Ishikawa (cell line): ENCODE results near the gene ARSB.

ENCODE experiments used
- CEBPB ChIP-seq: IDR thresholded peaks from 2 replicates; pipeline ENCODE4 v1.6.1; 2012
- CREB1 ChIP-seq: IDR thresholded peaks from 2 replicates; pipeline ENCODE4 v1.6.1; 2012; ENCODE audit warnings: low read depth
- EGR1 ChIP-seq: IDR thresholded peaks from 2 replicates; pipeline ENCODE4 v1.6.1; 2012
- EP300 ChIP-seq: IDR thresholded peaks from 2 replicates; pipeline ENCODE4 v1.6.1; 2012; ENCODE audit warnings: borderline replicate concordance
- FOXM1 ChIP-seq: IDR thresholded peaks from 2 replicates; pipeline ENCODE4 v1.6.1; 2012; ENCODE audit warnings: low read depth, borderline replicate concordance
- NFIC ChIP-seq: IDR thresholded peaks from 2 replicates; pipeline ENCODE4 v1.6.1; 2012
- RAD21 ChIP-seq: IDR thresholded peaks from 2 replicates; pipeline ENCODE4 v1.6.1; 2012; ENCODE audit warnings: low read depth
- TAF1 ChIP-seq: IDR thresholded peaks from 2 replicates; pipeline ENCODE4 v1.6.1; 2012; ENCODE audit warnings: low read depth, mild to moderate bottlenecking
- TCF12 ChIP-seq: IDR thresholded peaks from 2 replicates; pipeline ENCODE4 v1.6.1; 2012; ENCODE audit warnings: low read depth
- TEAD4 ChIP-seq: IDR thresholded peaks from 2 replicates; pipeline ENCODE4 v1.6.1; 2012
- YY1 ChIP-seq: IDR thresholded peaks from 2 replicates; pipeline ENCODE4 v1.6.1; 2012; ENCODE audit warnings: low read depth
- ZBTB7A ChIP-seq: IDR thresholded peaks from 2 replicates; pipeline ENCODE4 v1.6.1; 2012; ENCODE audit warnings: low read depth
- TF ChIP-seq, protein P1 (sequence below): IDR thresholded peaks from 2 replicates; pipeline ENCODE4 v1.6.1; 2012; ENCODE audit warnings: low read depth, mild to moderate bottlenecking
- TF ChIP-seq, protein P2 (sequence below): IDR thresholded peaks from 2 replicates; pipeline ENCODE4 v1.6.1; 2012
- TF ChIP-seq, protein P3 (sequence below): IDR thresholded peaks from 2 replicates; pipeline ENCODE4 v1.6.1; 2012

ARSB gene

DNA sequence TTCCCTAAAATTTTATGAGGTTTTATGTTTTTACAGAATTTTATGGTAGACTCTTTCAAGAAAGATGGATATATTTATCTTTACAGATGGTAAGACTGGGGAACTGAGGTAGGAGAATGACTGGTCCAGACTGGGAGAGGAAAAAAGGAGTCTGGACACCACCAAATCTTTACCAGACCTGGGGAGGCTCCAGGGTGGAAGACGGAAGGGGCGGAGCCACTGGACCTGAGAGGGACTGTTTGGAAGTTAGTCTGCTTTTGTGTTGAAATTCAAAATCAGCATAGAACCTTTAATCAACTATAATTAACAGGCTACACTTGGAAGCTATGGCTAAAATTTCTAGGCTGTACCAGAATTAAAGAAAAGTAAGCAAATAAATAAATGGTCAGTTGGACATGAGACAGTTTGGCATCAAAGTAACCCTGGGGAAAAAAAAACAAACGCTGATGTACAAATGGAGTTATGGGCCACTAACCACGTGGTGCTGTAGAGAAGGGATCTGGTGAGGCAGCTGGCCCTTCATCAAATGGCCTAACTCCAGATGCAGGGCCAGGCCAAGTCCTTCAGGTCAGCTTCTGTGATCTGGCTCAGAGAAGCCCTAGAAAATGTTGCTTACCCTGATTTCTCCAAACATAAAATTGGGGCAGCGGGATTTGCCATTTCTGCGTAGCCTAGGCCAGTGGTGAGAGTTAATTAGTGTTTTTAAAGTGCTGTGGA, 155.1 kb downstream of the ARSB start:
- TF ChIP-seq ZBTB7A (no peak), YY1 (no peak)

DNA sequence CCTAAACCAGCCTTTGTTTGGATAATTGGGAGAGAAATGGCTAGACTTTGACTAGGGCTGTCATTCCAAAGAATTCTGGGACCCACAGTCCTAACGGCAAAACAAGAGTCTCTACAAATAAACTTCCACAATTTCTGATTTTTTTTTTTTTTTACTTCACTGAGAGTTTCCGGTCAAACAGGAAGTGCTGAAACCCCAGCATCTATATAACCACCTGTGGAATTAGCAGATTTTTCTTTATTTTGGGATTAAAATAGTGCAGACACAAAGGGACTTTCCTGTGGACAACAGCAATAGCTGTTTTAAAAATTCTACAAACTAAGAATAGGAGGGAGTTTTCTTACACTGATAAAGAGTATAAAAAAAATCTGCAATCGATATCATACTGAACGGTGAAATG, 157.4 kb downstream of the ARSB start:
- TF ChIP-seq, protein P1, sequence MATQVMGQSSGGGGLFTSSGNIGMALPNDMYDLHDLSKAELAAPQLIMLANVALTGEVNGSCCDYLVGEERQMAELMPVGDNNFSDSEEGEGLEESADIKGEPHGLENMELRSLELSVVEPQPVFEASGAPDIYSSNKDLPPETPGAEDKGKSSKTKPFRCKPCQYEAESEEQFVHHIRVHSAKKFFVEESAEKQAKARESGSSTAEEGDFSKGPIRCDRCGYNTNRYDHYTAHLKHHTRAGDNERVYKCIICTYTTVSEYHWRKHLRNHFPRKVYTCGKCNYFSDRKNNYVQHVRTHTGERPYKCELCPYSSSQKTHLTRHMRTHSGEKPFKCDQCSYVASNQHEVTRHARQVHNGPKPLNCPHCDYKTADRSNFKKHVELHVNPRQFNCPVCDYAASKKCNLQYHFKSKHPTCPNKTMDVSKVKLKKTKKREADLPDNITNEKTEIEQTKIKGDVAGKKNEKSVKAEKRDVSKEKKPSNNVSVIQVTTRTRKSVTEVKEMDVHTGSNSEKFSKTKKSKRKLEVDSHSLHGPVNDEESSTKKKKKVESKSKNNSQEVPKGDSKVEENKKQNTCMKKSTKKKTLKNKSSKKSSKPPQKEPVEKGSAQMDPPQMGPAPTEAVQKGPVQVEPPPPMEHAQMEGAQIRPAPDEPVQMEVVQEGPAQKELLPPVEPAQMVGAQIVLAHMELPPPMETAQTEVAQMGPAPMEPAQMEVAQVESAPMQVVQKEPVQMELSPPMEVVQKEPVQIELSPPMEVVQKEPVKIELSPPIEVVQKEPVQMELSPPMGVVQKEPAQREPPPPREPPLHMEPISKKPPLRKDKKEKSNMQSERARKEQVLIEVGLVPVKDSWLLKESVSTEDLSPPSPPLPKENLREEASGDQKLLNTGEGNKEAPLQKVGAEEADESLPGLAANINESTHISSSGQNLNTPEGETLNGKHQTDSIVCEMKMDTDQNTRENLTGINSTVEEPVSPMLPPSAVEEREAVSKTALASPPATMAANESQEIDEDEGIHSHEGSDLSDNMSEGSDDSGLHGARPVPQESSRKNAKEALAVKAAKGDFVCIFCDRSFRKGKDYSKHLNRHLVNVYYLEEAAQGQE: no peak
- no peak for TF ChIP-seq ZBTB7A
- TF ChIP-seq EGR1: no peak
- no peak for TF ChIP-seq CREB1
- TF ChIP-seq, protein P2, sequence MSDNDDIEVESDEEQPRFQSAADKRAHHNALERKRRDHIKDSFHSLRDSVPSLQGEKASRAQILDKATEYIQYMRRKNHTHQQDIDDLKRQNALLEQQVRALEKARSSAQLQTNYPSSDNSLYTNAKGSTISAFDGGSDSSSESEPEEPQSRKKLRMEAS: no peak
- no peak for TF ChIP-seq TAF1
- no peak for TF ChIP-seq CEBPB
- TF ChIP-seq YY1: no peak
- no peak for TF ChIP-seq TCF12
- no peak for TF ChIP-seq TEAD4
- TF ChIP-seq, protein P3, sequence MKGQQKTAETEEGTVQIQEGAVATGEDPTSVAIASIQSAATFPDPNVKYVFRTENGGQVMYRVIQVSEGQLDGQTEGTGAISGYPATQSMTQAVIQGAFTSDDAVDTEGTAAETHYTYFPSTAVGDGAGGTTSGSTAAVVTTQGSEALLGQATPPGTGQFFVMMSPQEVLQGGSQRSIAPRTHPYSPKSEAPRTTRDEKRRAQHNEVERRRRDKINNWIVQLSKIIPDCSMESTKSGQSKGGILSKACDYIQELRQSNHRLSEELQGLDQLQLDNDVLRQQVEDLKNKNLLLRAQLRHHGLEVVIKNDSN: no peak

DNA sequence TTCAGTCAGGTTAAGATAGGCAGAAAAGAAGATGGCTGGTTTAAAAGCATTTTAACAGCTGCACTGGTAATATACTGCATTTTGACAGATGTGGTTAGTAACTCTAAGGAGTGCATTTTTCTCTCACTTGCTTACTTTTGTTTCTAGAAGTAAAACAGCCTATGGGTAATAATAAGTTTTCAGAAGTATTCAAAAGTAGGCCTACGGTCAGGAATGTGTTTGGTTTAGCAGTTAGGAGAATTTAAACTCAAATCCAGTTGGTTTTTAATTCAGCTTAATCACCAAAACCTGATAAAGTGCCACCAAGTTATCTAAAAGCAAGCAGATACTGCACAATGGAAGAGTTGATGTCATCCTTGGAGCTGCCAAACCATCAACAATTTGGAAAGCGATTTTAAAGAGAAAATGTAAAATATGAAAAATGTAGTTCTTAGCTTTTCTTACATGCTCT, 160.3 kb downstream of the ARSB start:
- TF ChIP-seq, protein P2: no peak

DNA sequence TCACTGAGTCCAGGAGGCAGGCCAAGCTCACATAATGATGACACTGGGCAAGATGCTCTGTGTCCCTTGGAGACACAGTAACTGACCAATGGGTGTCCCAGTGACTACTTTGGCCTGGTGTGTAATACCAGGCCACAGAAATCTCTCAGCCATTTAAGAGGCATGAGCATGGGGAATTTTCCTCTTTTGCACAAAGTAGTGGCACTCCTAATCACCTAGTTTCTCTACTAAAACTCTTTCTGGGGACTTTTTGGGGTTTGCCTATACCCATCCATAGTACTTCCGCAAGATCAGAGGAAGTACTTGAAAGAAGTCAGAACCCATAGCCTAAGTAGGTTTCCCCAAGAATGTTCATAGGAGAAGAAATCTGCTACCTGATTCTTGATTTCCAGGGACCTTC, 161.9 kb downstream of the ARSB start:
- TF ChIP-seq FOXM1: no peak
- TF ChIP-seq CEBPB: no peak
- TF ChIP-seq RAD21: no peak
- no peak for TF ChIP-seq CREB1
- TF ChIP-seq, protein P3: no peak

DNA sequence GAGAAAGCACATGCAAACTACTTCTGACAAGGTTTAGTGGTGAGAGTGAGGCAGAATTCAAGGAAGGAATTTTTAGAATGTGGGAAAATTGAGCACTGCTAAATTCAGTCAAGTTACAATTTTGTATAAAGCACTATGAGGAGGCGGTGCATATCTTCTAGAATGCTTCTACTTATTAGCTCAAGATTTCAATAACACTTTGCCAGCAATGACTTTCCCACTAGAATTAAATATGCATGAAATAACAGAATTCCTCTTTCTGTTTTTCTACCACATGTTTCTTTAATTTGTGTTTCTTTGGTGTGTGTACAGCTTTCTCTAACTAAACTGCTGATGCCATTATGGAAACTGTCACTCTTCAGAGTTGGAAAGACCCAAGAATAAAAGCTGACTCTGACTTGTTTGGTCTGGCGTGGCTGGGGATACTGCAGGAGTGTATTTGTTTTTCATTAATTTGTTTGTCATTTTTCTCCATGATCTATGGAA, 163.5 kb downstream of the ARSB start:
- TF ChIP-seq YY1: no peak
- TF ChIP-seq, protein P2: no peak
- TF ChIP-seq TAF1: no peak
- TF ChIP-seq EP300: no peak
- TF ChIP-seq TCF12: no peak
- TF ChIP-seq, protein P3: no peak
- TF ChIP-seq ZBTB7A: no peak
- TF ChIP-seq NFIC: no peak
- no peak for TF ChIP-seq EGR1
- TF ChIP-seq FOXM1: no peak
- TF ChIP-seq, protein P1: no peak
- TF ChIP-seq TEAD4: no peak
- TF ChIP-seq CEBPB: no peak
- TF ChIP-seq RAD21: no peak
- no peak for TF ChIP-seq CREB1

DNA sequence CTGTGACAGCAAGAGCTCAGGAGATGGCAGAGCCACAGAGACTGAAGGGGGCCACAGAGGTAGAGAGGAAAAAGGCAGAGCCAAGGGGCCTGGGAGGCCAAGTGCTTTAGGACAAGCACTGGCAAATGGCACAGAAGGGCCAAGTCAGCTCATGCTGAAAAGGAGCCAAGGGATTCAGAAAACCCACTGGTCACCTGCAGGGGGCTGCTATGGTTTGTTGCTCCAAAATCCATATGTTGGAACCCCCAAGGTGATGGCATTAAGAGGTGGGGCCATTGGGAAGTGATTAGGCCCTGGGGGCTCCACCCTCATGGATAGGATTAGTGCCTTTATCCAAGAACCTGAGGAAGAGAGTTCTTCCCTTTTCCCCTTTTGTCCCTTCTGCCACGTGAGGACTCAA, 165.4 kb downstream of the ARSB start:
- TF ChIP-seq, protein P1: no peak
- TF ChIP-seq CEBPB (no peak), TEAD4 (no peak), YY1 (no peak), NFIC (no peak), TAF1 (no peak), TCF12 (no peak), RAD21 (no peak), ZBTB7A (no peak)
- TF ChIP-seq, protein P2: no peak
